GM19468 (cell line): ENCODE measurements around the gene PRND.
"Not testable (repeated sequence)": the region's sequence is repeated elsewhere in the genome, so short reads cannot be mapped to it uniquely, and the experiment has no call there.

Experiments
- ATAC-seq: cut with Tn5 transposase; IDR thresholded peaks from one replicate; pipeline ENCODE4 v1.9.1; 2021; ENCODE audit warnings: mild to moderate bottlenecking, moderate library complexity, moderate number of reproducible peaks; ENCODE audit not compliant: unreplicated experiment; ENCODE audit errors: extremely low read depth

PRND gene

DNA sequence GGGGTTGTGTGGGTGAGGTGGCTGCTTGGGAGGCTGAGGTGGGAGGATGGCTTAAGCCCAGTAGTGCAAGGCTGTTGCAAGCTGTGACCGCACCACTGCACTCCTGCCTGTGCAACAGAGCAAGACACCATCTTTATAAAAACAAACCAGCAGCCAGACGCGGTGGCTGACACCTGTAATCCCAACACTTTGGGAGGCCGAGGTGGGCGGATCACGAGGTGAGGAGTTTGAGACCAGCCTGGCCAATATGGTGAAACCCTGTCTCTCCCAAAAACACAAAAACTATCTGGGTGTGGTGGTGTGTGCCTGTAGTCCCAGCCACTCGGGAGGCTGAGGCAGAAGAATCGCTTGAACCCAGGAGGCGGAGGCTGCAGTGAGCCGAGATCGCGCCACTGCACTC is 14.8 kb upstream of the PRND start:
- not testable (repeated sequence) for ATAC-seq

DNA sequence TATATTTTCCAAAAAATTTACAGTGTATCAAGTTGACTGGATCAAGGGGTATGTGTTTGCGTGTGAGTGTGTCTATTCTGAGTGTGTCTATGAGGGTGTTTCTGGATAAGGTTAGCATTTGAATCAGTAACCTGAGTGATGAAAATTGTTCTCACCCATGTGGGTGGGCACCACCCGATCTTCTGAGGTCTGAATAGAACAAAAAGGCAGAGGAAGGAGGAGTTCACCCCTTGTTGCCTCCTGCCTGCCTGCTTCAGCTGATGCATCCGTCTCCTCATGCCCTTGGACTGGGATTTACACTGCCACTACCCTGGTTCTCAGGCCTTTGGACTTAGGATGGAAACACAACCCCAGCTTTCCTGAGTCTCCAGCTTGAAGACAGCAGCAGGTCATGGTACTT is 13.7 kb upstream of the PRND start:
- ATAC-seq, result no peak

DNA sequence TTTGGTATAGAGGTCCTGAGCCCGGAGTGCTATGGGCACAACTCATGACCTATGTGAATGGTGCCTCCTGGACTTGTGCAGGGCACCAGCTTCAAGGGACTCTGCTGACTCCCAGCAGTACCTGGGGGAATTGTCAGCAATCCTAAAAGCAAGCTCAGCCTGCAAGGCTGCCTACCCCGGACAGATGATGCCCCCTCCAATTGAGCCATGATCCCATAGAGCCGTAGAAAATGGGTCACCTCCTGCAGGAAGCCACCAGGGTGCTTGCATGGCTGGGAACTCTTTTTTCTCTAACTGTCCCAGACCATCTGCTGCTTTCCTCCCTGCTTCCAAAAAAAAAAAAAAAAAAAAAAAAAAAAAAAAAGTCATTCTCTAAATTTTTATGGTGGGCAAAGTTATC is 12.9 kb upstream of the PRND start:
- ATAC-seq, result no peak

DNA sequence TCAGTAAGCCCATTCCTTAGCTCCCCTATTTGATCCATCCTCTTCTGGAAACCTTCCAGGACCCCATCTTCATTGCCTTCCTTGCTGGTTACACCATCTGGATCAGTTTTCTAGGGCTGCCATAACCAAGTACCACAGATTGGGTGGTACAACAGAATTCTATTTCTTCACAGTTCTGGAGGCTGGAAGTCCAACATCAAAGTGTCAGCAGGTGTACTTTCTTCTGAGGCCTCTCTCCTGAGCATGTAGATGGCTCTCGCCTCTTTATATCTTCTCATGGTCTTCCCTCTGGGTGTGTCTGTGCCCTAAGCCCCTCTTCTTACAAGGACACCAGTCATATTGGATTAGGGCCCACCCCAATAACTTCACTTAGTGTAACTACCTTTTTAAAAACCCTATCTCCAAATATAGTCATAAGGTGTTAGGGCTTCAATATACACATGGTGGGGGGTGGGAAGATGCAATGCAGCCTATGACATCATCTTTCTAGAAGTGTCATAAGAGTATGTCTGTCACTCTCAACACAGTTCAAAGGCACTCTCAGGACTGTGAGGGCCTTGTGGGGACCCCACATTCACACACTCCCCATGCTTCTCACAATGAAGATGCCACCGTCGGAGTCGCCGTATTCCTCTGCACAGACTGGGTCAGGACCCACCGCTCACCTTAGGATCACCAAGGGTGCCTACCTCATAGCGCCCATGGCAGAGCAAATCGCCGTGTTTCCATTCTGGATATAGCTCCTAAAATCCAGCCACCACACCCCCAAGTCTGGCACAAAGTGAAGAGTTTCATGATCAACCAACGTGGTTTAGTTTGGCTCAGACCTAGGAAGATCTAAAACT is 12.2 kb upstream of the PRND start:
- no peak for ATAC-seq

DNA sequence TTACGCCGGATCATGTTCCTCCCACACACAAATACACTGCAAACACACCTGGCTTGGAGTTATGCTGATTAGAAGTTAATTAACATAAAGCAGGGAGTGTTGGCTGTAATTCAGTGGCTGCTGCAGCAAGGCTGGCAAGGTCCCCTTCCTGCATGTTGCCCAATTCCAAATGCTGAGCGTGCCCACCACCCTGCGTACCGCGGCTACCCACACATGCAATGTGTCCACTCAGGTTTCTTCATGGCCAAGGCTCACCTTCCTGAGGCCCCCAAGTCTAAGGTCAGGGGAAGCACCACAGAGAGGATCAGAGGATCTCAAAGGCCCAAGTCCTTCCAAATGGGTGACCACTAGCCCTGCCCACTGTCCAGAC is 11.6 kb upstream of the PRND start:
- ATAC-seq, result no peak

DNA sequence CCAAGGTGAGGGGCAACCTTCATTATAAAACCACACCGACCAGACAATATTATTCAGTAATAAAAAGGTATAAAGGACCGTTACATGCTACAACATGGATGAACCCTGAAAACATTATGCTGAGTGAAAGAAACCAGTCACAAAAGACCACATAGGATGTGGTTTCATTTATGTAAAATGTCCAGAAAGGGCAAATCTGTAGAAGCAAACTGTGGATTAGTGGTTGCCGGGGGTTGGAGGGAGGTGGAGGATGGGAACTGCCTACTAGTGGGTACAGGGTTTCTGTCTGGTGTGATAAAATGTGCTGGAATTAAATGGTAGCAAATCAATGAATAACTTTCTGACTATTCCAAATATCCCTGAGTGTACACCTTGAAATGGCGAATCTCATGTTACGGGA is 10.2 kb upstream of the PRND start:
- no peak for ATAC-seq

DNA sequence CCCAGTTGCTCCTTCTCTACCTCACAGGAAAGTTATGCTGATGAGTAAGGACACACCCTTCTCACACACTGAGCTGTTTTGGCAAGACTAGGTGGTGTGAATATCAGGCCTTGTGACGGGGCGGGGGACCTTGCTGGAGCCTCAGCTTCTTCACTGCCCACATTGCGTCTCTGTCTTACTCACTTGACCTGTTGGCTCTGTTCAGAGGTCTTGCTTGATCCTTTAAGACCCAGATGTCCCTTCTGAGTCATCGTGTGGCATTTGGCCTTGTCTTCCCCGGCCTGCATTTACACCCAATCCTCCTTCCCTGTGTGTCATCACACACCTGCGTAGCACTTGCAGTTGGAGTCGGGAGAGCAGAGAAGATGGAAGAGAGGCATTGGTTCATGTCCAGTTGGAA is 8.3 kb upstream of the PRND start:
- ATAC-seq, result no peak

DNA sequence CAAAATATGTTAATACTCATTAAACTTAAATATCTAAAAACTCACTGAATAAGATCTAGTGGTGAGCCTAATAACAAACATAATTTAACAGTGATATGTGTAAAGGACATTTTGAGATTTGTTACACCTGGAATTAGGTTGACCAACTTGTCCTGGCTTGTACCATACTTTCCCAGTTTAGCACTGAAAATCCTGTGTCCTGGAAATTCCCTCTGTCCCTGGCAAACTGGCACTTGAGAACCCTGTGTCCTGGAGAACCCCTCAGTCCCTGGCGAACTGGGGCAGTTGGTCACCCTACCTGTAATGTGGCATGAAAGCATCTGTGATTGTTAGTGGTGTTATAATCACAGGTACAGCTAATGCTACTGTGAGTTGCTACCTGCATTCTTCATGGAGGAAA is 6.9 kb upstream of the PRND start:
- ATAC-seq, result no peak

DNA sequence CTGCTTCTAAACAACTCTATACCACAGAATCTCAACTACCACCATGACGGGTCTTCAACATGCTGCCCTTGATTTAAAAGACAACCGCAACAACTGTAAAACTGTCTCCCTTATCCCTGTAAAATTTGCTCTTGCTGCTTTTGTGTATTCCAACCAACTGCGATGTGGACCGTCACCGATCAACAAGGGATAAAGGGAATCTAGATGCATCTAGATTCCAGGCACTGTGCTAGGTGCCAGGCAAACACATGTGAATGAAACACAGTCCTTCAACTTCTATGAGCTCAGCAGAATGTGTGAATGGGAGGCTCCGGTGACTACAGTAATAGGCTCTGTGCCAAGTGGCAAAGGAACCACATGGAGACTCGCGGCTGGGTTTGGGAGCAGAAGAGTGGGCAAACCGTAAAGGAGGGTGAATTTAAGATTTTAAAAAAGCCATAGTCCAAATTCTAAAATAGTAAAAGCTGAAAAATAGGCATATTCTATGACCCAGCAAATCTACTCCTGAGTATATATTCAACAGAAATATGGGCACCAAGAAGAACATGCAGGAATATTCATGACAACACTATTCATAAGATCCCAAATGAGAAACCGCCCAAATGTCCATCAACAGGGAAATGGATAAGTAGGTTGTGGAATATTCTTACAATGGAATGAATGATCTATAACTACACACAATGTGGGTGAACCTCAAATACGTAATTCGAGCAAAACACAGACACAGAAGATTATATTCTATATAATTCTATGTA is 3.7 kb upstream of the PRND start:
- ATAC-seq, result no peak

DNA sequence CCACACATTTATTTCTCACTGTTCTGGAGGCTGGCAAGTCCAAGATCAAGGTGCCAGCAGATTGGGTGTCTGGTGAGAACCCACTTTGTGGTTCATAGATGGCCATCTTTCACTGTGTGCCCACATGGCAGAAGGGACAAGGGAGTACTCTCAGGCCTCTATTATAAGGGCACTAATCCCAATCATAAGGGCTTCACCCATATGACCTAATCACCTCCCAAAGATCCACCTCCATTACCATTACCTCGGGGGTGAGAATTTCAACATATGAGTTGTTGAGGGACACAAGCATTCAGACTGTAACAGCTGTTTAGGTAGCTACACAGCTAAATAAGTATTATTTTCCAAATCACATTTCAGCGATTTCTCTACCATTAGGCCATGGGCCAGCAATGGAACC is 2.5 kb upstream of the PRND start:
- ATAC-seq, result no peak

DNA sequence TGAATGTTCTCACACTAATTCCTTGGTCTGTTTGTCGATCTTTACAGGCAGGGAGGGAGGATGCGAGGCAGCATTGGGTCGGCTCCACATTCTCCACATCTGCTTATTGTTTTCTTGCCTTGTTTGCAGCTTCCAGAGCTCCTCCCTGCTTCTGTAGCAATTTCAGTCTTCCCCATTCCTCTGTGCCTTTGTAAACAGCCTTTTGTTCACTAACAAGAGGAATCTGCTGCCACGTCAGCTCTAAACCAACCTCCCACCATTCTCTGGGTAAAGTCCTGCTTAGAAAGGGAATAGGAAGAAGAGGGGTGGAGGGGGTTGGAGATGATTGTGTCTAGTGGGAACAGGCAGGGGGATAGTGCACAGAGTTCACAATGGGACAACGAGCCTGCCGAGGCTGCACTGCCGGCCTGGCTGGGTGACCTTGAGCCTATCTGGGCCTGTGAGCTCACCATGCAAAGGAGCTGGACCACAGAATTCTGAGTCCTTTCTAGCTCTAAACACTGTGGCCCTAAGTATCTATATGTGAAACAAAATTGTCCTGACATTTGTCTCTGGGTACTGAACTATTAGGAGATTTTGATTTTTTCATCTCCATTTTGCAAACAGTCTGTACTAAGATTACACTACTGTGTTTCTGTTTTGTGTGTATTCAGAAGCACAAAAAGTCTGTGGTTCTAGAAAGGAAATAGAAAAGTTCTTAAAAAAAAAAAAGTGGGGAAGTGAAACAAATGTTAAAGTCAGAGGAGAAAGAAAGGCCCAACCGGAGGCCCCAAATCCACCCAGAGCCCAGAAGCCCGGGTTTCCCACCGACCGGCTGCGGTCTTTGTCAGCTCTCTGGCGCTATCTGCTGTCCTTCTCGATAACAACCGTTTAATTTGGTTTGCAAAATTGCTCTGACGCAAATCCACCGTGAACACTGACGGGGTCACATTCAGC is 1.4 kb upstream of the PRND start:
- ATAC-seq, result peak; percentile 67

DNA sequence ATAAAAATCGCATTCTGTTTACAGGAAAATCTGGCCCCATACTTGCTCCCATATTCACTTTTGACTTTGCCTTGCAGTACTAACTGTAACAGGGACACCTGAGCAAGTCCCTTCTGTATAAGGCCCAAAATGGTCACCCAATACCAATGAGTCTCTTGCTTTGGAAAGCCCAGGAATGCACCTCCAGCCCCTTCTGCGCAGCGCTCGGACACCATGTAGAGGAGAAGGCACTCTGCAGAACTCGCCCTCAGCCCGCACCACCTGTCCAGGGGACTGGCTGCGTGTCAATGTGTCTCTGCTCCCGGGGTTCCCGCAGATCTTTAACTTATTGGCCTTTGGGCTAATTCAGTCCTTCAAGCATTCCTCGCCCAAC is 746 bp upstream of the PRND start:
- ATAC-seq, result no peak

DNA sequence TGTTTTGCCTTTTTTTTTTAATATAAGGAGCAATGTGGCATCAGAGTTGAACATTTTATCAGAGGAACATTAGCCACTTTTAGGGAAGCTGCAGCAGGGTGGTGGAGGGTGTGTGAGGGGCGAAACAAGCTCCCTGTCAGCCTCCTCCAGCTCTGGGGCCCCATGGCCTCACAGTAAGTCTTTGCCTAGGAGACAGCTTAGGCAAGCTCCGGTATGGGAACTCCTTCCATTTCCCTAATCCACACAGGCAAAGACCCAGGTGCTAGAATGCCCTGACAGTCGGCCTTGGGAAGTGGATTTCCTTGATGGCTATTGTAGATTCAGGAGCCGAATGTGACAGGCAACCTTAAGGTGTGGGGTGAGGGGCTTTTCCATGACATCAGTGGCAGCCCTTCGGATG is 862 bp downstream of the PRND start:
- ATAC-seq, result no peak

DNA sequence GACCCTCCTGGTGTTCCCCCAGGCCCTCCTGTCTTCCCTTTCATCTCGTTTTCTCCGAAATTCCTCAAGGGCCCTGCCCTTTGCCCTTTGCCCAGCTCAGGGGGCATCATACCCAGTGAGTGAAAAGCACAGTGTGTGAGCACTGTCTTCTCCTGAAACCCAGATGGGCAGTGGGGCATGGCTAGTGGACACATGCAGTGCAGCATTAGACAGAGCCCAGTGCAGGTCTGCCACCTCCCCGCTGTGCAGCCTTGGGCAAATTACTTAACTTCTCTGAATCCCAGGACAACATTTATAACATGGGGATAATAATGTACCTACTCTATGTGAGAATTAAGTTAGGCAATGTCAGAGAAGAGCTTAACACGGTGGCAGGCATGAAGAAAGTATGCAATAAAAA is 1.3 kb downstream of the PRND start:
- ATAC-seq, result no peak

DNA sequence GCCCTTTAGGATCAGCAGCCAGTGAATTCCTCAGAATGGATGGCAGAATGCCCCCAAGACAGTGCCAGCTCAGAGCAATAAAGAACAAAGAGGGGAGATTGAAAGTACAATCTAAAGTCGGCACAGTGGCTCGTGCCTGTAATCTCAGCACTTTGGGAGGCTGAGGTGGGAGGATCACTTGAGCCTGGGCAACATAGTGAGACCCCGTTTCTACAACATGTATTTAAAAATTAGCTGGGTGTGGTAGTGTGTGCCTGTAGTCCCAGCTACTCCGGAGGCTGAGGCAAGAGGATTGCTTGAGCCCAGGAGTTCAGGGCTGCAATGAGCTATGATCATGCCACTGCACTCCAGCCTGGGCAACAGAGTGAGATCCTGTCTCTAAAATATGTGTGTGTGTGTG is 1.8 kb downstream of the PRND start:
- not testable (repeated sequence) for ATAC-seq

DNA sequence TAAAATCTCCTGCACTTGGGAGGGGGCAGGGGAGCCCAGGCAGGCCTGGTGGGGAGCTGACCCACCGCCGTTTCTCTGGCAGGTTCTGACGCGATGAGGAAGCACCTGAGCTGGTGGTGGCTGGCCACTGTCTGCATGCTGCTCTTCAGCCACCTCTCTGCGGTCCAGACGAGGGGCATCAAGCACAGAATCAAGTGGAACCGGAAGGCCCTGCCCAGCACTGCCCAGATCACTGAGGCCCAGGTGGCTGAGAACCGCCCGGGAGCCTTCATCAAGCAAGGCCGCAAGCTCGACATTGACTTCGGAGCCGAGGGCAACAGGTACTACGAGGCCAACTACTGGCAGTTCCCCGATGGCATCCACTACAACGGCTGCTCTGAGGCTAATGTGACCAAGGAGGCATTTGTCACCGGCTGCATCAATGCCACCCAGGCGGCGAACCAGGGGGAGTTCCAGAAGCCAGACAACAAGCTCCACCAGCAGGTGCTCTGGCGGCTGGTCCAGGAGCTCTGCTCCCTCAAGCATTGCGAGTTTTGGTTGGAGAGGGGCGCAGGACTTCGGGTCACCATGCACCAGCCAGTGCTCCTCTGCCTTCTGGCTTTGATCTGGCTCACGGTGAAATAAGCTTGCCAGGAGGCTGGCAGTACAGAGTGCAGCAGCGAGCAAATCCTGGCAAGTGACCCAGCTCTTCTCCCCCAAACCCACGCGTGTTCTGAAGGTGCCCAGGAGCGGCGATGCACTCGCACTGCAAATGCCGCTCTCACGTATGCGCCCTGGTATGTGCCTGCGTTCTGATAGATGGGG is 3.0 kb downstream of the PRND start:
- no peak for ATAC-seq

DNA sequence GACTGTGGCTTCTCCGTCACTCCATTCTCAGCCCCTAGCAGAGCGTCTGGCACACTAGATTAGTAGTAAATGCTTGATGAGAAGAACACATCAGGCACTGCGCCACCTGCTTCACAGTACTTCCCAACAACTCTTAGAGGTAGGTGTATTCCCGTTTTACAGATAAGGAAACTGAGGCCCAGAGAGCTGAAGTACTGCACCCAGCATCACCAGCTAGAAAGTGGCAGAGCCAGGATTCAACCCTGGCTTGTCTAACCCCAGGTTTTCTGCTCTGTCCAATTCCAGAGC is 3.5 kb downstream of the PRND start:
- no peak for ATAC-seq

DNA sequence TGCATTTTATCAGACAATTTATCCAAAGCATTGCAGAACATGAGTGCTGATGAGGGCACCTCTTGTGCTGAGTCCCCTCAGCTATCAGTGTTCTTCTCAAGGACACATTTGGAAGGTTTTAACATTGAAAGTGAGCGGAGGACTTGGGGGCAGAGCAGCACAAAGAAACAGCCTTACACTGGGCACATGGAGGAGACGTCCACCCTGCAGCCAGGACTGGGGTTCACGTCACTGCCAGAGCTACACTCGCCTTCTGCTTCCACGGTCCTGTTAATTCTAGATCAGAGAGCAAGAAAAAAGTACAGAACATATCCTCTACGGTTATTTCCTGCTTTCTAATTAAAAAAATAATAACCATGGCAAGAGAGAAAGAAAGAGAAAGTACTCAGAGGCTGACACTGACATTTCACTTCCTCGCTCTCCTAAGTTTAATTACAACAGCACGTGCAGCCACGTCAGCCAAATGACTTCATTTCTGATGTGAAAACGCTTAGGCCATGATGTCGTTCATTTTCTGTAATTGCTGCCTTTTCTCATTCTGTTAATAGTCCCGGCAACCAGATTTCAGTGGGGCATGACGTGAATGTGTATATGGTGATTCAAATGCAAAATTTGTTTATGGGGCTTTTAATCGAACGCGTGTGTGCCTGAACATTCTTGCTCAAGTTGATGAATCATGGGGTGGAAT is 5.1 kb downstream of the PRND start:
- peak; percentile 37 for ATAC-seq

DNA sequence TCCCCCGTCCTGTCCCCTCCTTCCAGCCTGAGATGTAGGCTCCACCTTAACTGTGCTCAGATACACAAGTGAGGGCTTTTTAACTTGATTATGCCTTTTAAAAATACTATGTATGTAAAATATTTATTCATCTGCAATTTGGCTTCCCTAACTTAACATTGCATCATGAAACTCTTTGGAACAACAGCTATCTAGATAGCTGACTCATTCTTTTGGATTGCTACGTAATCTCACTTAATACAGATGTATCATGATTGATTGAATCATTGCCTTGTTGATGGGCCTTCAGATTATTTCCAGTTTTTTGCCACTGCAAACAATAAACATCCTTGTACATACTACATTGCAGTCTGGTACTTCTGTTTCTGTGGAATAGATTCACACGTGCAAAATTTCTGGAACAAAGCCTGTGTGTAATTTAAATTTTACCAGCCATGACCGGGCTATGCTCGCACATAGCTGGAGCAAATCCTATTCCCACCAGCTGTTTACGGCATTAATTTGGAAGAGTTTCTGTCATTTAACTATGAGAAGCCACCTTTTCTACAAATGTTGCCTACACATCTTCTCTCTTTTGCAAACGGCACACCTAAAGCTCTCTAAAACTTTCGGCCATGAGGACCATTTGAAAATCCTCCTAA is 6.5 kb downstream of the PRND start:
- ATAC-seq, result no peak
